Bronchial epithelial cell (primary cell): ENCODE results near the gene EYA2. TPM values are rescaled to one million over a fixed set of nuclear protein-coding genes. Genes with fewer than 3 reads are reported as not detected.

Experiments used
- DNase-seq: peaks from one replicate; pipeline ENCODE4 v3.0.0-alpha.2; 2010; ENCODE audit warnings: low read depth
- FAIRE-seq: peaks from 2 replicates; lab custom pipeline; 2011; peaks lifted over from hg19 to GRCh38; lab: Jason Lieb, UNC
- H3K27me3 ChIP-seq: 2 replicates; pipeline ENCODE4 v1.5.1; 2011; ENCODE audit warnings: low read length; ENCODE audit not compliant: control insufficient read depth, insufficient read depth
- H3K36me3 ChIP-seq: 2 replicates; pipeline ENCODE4 v1.5.1; 2011; ENCODE audit warnings: low read length; ENCODE audit not compliant: control insufficient read depth, insufficient read depth
- H3K4me3 ChIP-seq: 2 replicates; pipeline ENCODE4 v1.5.1; 2011; ENCODE audit warnings: mild to moderate bottlenecking, low read depth, low read length, control low read depth
- CTCF ChIP-seq: IDR thresholded peaks from 2 replicates; pipeline ENCODE4 v1.5.1; 2011; ENCODE audit warnings: mild to moderate bottlenecking, moderate library complexity, low read length, control low read depth, inconsistent platforms; ENCODE audit not compliant: insufficient read depth, severe bottlenecking
- total RNA-seq: library from RNA; depleted of rRNA; stranded (reverse); fragments of >200 nt; gene quantifications from 2 replicates; pipeline ENCODE4 v1.2.1, GENCODE V29; 2014

Gene EYA2
- total RNA-seq, 1 donor from 2014 or later = 8.4 TPM

GRCh38 chr20:46994341-46994740, 99.7 kb downstream of the EYA2 start:
- Histone ChIP-seq H3K27me3 (no peaks in the 10 kb centered on the region), H3K36me3 (peaks cover 7% of the 10 kb centered on the region), H3K4me3 (no peak overlapping the region)
- TF ChIP-seq CTCF = no peak
- DNase-seq (peak; percentile 45), FAIRE-seq (peak; percentile 91)

GRCh38 chr20:46995561-46996142, 101.0 kb downstream of the EYA2 start:
- FAIRE-seq (no peak), DNase-seq (no peak)
- no peak overlapping the region for H3K4me3 ChIP-seq
- no peaks in the 10 kb centered on the region for H3K27me3 ChIP-seq
- H3K36me3 ChIP-seq = peaks cover 7% of the 10 kb centered on the region
- TF ChIP-seq CTCF = no peak

DNA sequence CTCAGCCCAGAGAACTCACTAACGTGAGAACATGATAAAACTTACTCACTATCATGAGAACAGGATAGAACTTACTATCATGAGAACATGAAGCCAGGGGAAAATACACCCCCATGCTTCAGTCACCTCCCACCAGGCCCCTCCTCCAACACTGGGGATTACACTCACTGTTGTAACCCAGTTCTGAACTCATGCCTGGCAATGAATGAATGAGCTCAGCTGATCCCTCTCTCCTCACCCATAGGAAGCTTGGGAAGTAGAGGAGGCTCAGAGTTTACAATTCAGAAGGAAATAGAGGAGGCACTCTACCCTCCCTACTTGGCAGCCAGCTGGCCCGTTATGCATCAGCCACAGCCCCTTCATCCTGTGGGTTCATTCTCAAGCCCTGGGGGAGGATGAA, 102.5 kb downstream of the EYA2 start:
- FAIRE-seq (no peak), DNase-seq (no peak)
- no peak overlapping the region for H3K4me3 ChIP-seq
- TF ChIP-seq CTCF = no peak
- no peaks in the 10 kb centered on the region for H3K27me3 ChIP-seq
- H3K36me3 ChIP-seq = peaks cover 8% of the 10 kb centered on the region

DNA sequence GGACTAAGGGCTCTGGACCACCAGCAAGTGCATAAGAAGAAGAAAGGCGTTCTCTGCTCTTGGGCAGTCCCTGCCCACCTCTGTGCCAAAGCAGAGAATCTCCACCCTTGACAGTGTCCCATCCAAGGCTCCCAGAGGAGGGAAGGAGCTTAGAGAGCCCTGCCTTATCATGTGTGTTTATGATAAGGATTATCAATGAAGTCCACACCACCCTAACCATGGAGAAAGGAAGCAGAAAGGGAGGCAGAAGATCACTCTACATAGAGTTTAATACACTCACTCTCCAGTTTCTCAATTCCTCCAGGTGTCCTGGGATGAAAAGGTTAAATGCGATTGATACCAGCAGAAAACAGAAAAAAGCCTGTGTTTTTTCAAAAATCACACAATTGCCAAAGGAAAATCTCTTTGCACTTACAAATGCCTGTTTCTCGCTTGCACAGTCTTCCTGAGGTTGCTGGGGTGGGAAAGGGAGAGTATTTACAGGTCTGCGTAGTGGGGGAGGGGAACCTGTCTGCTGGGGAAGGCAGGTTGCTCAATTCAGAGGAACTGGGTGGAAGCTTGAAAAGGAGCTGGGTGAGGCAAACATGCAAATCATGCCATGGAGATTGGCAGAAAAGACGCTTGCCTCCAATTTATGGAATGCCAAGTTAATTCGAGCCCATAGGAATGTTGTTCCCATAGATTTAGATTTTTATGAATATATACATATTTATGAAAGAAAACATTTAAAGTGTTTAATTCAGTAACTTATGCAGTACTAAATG, 104.0 kb downstream of the EYA2 start:
- Histone ChIP-seq H3K27me3 (no peaks in the 10 kb centered on the region), H3K4me3 (no peak overlapping the region), H3K36me3 (peaks cover 7% of the 10 kb centered on the region)
- FAIRE-seq = no peak
- TF ChIP-seq CTCF = no peak
- peak; percentile 48 for DNase-seq

- peaks cover 9% of the 10 kb centered on the region for H3K36me3 ChIP-seq
- FAIRE-seq = no peak
- TF ChIP-seq CTCF = no peak
- no peaks in the 10 kb centered on the region for H3K27me3 ChIP-seq
- no peak for DNase-seq
- no peak overlapping the region for H3K4me3 ChIP-seq
These were observed 105.3 kb downstream of the EYA2 start for GRCh38 chr20:46999801-47000465.
